Testis (tissue), 2 donors: ENCODE results near the gene MLH1.

Source experiments
- POLR2A ChIP-seq: fragments of 450-650 bp; IDR thresholded peaks from one replicate; pipeline ENCODE4 v1.6.1; 2017; ENCODE audit warnings: antibody characterized with exemption, mild to moderate bottlenecking, moderate library complexity
- TF ChIP-seq, protein P1 (sequence below), 3 experiments: fragments of 450-650 bp in 2 of 3; fragments of 200-600 bp in 1 of 3; sonication (generic) in 1 of 3; IDR thresholded peaks; one replicate each; pipeline ENCODE4 v1.5.1; 2016 to 2019; ENCODE audit warnings: antibody characterized with exemption in 3 of 3, mild to moderate bottlenecking in 2 of 3, moderate library complexity in 1 of 3

DNA sequence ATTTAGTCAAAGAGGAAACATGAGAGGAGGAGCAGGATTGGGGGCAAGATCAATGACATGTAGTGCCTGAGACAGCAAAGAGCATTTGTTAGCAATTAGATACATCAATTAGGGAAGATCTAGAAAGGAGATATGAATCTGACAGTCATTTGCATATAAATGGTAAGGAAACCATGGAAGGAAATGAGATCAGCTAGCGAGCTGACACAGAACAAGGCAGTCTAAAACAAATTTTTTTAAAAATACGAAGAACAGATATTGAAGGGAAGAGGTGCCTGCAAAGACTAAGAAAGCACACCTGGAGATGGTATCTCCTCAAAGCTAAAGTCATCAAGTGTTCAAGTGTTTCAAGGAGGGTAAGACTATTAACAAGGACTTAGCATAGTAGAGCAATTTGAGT is 5.0 kb upstream of the MLH1 start:
- no peak for TF ChIP-seq POLR2A
- TF ChIP-seq, protein P1, sequence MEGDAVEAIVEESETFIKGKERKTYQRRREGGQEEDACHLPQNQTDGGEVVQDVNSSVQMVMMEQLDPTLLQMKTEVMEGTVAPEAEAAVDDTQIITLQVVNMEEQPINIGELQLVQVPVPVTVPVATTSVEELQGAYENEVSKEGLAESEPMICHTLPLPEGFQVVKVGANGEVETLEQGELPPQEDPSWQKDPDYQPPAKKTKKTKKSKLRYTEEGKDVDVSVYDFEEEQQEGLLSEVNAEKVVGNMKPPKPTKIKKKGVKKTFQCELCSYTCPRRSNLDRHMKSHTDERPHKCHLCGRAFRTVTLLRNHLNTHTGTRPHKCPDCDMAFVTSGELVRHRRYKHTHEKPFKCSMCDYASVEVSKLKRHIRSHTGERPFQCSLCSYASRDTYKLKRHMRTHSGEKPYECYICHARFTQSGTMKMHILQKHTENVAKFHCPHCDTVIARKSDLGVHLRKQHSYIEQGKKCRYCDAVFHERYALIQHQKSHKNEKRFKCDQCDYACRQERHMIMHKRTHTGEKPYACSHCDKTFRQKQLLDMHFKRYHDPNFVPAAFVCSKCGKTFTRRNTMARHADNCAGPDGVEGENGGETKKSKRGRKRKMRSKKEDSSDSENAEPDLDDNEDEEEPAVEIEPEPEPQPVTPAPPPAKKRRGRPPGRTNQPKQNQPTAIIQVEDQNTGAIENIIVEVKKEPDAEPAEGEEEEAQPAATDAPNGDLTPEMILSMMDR (IDR thresholded peaks at IDR 0.05) = no peak
